OCI-LY1 (cell line): Measurements from ENCODE around the gene ID2.

ENCODE experiments used
- EZH2 ChIP-seq: fragments of 200-600 bp; sonication (generic), shearing (Covaris generic); IDR thresholded peaks from 2 replicates; pipeline ENCODE4 v1.8.0; 2017; ENCODE audit warnings: borderline replicate concordance, mixed run types, mild to moderate bottlenecking, antibody characterized with exemption, low read length, moderate library complexity, mixed read lengths
- TF ChIP-seq, protein P1 (sequence below): fragments of 200-600 bp; sonication (generic), shearing (Covaris generic); IDR thresholded peaks from 2 replicates; pipeline ENCODE4 v1.5.1; 2017; ENCODE audit warnings: mild to moderate bottlenecking, antibody characterized with exemption, low read length, moderate library complexity, mixed read lengths

DNA sequence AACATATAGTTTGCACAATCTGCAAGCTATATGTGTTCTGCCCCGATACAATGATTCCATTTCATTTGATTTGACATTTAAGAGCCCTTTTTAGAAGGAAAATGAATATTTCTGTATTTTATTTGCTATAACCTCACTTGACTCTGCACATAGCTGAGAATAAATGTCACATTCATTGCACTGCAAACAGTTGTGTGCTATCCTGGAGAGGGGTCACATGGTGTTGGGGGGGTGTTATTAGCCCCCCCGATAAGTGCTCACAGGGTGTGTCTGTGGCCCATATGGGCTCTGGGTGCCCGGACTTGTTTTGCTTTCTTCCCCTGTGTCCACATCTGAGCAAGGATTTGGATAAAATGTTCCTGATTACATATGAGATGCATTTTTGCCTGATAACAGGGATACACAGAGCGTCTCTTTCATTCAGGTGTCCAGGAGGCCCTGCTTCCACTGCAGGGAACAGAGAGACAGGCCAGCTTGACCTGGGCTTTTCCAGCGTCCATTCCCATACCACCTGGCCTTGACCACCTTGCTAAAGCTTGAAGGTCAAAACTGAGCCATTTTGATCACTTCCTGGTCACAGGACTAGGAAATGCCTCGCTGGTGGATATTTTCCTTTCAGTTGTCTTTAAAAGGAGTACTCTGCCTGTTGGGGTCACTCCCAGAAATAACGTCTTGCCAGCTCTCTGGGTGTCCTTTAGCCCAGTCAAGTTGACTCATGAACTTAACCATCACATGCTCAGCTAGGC lies 38.4 kb upstream of the ID2 start:
- TF ChIP-seq, protein P1, sequence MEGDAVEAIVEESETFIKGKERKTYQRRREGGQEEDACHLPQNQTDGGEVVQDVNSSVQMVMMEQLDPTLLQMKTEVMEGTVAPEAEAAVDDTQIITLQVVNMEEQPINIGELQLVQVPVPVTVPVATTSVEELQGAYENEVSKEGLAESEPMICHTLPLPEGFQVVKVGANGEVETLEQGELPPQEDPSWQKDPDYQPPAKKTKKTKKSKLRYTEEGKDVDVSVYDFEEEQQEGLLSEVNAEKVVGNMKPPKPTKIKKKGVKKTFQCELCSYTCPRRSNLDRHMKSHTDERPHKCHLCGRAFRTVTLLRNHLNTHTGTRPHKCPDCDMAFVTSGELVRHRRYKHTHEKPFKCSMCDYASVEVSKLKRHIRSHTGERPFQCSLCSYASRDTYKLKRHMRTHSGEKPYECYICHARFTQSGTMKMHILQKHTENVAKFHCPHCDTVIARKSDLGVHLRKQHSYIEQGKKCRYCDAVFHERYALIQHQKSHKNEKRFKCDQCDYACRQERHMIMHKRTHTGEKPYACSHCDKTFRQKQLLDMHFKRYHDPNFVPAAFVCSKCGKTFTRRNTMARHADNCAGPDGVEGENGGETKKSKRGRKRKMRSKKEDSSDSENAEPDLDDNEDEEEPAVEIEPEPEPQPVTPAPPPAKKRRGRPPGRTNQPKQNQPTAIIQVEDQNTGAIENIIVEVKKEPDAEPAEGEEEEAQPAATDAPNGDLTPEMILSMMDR, result no peak
- TF ChIP-seq EZH2, result no peak
